ENCODE measurements around the gene GPR83.

DNA sequence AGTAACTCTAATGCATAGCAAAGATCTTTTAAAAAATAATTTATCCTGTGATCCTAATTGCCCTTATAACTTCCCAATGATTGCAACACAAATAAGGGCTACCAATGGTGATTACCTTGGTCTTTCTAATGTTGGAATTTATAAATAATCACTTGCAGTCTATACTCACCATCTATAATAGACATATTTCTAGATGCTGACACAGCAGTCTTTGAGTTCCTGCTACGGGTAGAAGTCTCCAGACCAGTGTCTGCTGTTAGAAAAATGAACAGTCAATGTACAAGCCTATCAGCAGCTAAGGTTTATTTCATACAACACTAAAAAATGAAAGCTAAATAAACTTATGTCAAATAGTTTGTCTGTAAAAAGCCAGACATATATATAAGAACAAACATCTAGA is 44.4 kb upstream of the GPR83 start:
- TF ChIP-seq CTCF (conservative IDR thresholded peaks at IDR 0.05 in 1 of 2, IDR thresholded peaks at IDR 0.05 in 1 of 2; ENCODE audit: low read depth in 1 of 2, low read length in 2 of 2): no peak
- TF ChIP-seq EZH2 (IDR thresholded peaks at IDR 0.05; ENCODE audit: low read length, missing control alignments): no peak

All from fibroblast of lung (primary cell).